Kidney epithelial cell (primary cell): ENCODE data around the gene SLC39A8. TPM values are rescaled to one million over a fixed set of nuclear protein-coding genes. Genes with fewer than 3 reads are reported as not detected.

ENCODE experiments used
- DNase-seq: peaks from one replicate; pipeline ENCODE4 v3.0.0-alpha.2; 2010; ENCODE audit warnings: low read depth
- H3K27me3 ChIP-seq: 2 replicates; pipeline ENCODE4 v1.6.0; 2011; ENCODE audit warnings: low read length; ENCODE audit not compliant: control insufficient read depth, insufficient read depth
- H3K36me3 ChIP-seq: 2 replicates; pipeline ENCODE4 v1.5.1; 2011; ENCODE audit warnings: low read length; ENCODE audit not compliant: control insufficient read depth, insufficient read depth
- H3K4me3 ChIP-seq: 2 replicates; pipeline ENCODE4 v1.5.1; 2011; ENCODE audit warnings: low read depth, mild to moderate bottlenecking, control low read depth, low read length
- CTCF ChIP-seq: IDR thresholded peaks from 2 replicates; pipeline ENCODE4 v1.5.1; 2011; ENCODE audit warnings: mild to moderate bottlenecking, moderate library complexity, low read length, control low read depth, inconsistent platforms; ENCODE audit not compliant: insufficient read depth, poor library complexity, severe bottlenecking
- total RNA-seq: library from RNA; depleted of rRNA; stranded (reverse); fragments of >200 nt; gene quantifications from 2 replicates; pipeline ENCODE4 v1.2.3, GENCODE V29; 2015

The SLC39A8 gene
- total RNA-seq, 1 donor from 2014 or later, result 15.8 TPM

GRCh38 chr4:102263024-102263787 is 82.1 kb downstream of the SLC39A8 start:
- H3K27me3 ChIP-seq, result no peaks in the 10 kb centered on the region
- H3K36me3 ChIP-seq, result no peaks in the 10 kb centered on the region
- DNase-seq, result peak; percentile 50
- no peak overlapping the region for H3K4me3 ChIP-seq
- peak; percentile 51 for TF ChIP-seq CTCF

GRCh38 chr4:102259702-102260101 is 85.6 kb downstream of the SLC39A8 start:
- TF ChIP-seq CTCF, result no peak
- H3K4me3 ChIP-seq, result no peak overlapping the region
- DNase-seq, result no peak

GRCh38 chr4:102259081-102259480 is 86.2 kb downstream of the SLC39A8 start:
- Histone ChIP-seq H3K4me3 (no peak overlapping the region), H3K36me3 (no peaks in the 10 kb centered on the region), H3K27me3 (no peaks in the 10 kb centered on the region)
- no peak for TF ChIP-seq CTCF
- DNase-seq, result no peak

More at GRCh38 chr4:102259702-102260101, 85.6 kb downstream of the SLC39A8 start:
- H3K36me3 ChIP-seq, result no peaks in the 10 kb centered on the region
- H3K27me3 ChIP-seq, result no peaks in the 10 kb centered on the region

GRCh38 chr4:102256321-102256720 is 89.0 kb downstream of the SLC39A8 start:
- TF ChIP-seq CTCF, result no peak
- Histone ChIP-seq H3K36me3 (no peaks in the 10 kb centered on the region), H3K4me3 (no peak overlapping the region), H3K27me3 (no peaks in the 10 kb centered on the region)
- DNase-seq, result no peak

GRCh38 chr4:102253860-102254259 is 91.4 kb downstream of the SLC39A8 start:
- no peak for TF ChIP-seq CTCF
- Histone ChIP-seq H3K36me3 (no peaks in the 10 kb centered on the region), H3K27me3 (no peaks in the 10 kb centered on the region), H3K4me3 (no peak overlapping the region)
- DNase-seq, result no peak

- Histone ChIP-seq H3K4me3 (no peak overlapping the region), H3K27me3 (no peaks in the 10 kb centered on the region), H3K36me3 (no peaks in the 10 kb centered on the region)
- no peak for TF ChIP-seq CTCF
- DNase-seq, result no peak
Observed at GRCh38 chr4:102252171-102252570, 93.1 kb downstream of the SLC39A8 start.
